ENCODE measurements around the gene TAMALIN. TPM values are rescaled to one million over a fixed set of nuclear protein-coding genes. Genes with fewer than 3 reads are reported as not detected.

TAMALIN gene
- total RNA-seq, 4 donors from 2014 or later = 11.5 to 14.5 (median 12.5) TPM

- DNase-seq (ENCODE audit: low spot score in 2 of 2) = no peak
- H3K9me3 ChIP-seq = no peaks in the 10 kb centered on the region
These were observed 52.0 kb downstream of the TAMALIN start for GRCh38 chr12:52058631-52059361.

GRCh38 chr12:52059582-52060497 is 53.1 kb downstream of the TAMALIN start:
- no peak for TF ChIP-seq EP300 (IDR thresholded peaks at IDR 0.05)
- TF ChIP-seq CTCF (IDR thresholded peaks at IDR 0.05) = no peak
- no peak for TF ChIP-seq POLR2AphosphoS5 (IDR thresholded peaks at IDR 0.05)
- TF ChIP-seq POLR2A (IDR thresholded peaks at IDR 0.05) = no peak
- H3K4me3 ChIP-seq = no peak overlapping the region
- peak overlapping the region; percentile 44 for H3K27ac ChIP-seq
- H3K9me3 ChIP-seq = no peaks in the 10 kb centered on the region
- no peak for DNase-seq (ENCODE audit: low spot score in 2 of 2)
- peaks cover 27% of the 10 kb centered on the region for H3K4me1 ChIP-seq
- H3K36me3 ChIP-seq = peaks cover 37% of the 10 kb centered on the region
- WGBS = 85% methylated on average over 11 of the region's 12 CpGs
- no peaks in the 10 kb centered on the region for H3K27me3 ChIP-seq

More at GRCh38 chr12:52058631-52059361, 52.0 kb downstream of the TAMALIN start:
- no peak overlapping the region for H3K4me3 ChIP-seq
- peak overlapping the region; percentile 8 for H3K27ac ChIP-seq
- no peaks in the 10 kb centered on the region for H3K27me3 ChIP-seq
- H3K36me3 ChIP-seq = peaks cover 46% of the 10 kb centered on the region
- H3K4me1 ChIP-seq = peaks cover 19% of the 10 kb centered on the region
- 51% methylated on average over 24 of the region's 25 CpGs for WGBS
- TF ChIP-seq POLR2AphosphoS5 (IDR thresholded peaks at IDR 0.05) = no peak
- no peak for TF ChIP-seq EP300 (IDR thresholded peaks at IDR 0.05)
- no peak for TF ChIP-seq POLR2A (IDR thresholded peaks at IDR 0.05)
- TF ChIP-seq CTCF (IDR thresholded peaks at IDR 0.05) = no peak

- Histone ChIP-seq H3K36me3 (peaks cover 30% of the 10 kb centered on the region), H3K9me3 (no peaks in the 10 kb centered on the region), H3K27me3 (no peaks in the 10 kb centered on the region), H3K4me1 (peaks cover 21% of the 10 kb centered on the region), H3K27ac (peak overlapping the region; percentile 44), H3K4me3 (no peak overlapping the region)
- no peak for TF ChIP-seq POLR2A (IDR thresholded peaks at IDR 0.05)
- no peak for TF ChIP-seq CTCF (IDR thresholded peaks at IDR 0.05)
- no peak for TF ChIP-seq EP300 (IDR thresholded peaks at IDR 0.05)
- no peak for TF ChIP-seq POLR2AphosphoS5 (IDR thresholded peaks at IDR 0.05)
- 87% methylated on average over 13 of the region's 14 CpGs for WGBS
- peak in 1 of 2 donors; percentile 70 for DNase-seq (ENCODE audit: low spot score in 2 of 2)
These were observed 53.9 kb downstream of the TAMALIN start for GRCh38 chr12:52060498-52061177.

- TF ChIP-seq POLR2A (IDR thresholded peaks at IDR 0.05) (no peak), EP300 (IDR thresholded peaks at IDR 0.05) (no peak), POLR2AphosphoS5 (IDR thresholded peaks at IDR 0.05) (no peak), CTCF (IDR thresholded peaks at IDR 0.05) (no peak)
- H3K9me3 ChIP-seq = no peaks in the 10 kb centered on the region
- H3K4me1 ChIP-seq = peaks cover 21% of the 10 kb centered on the region
- H3K27ac ChIP-seq = peak overlapping the region; percentile 64
- peak in 1 of 2 donors; percentile 63 for DNase-seq (ENCODE audit: low spot score in 2 of 2)
- no peak overlapping the region for H3K4me3 ChIP-seq
- WGBS = 64% methylated on average over 3 of the region's 12 CpGs
- H3K36me3 ChIP-seq = peaks cover 22% of the 10 kb centered on the region
- H3K27me3 ChIP-seq = no peaks in the 10 kb centered on the region
These were observed 54.9 kb downstream of the TAMALIN start for GRCh38 chr12:52061470-52062166.

Data from suprapubic skin (tissue), 4 donors.